Ovary (tissue), 9 donors: ENCODE data around the gene FITM1. TPM values are rescaled to one million over a fixed set of nuclear protein-coding genes. Genes with fewer than 3 reads are reported as not detected.
A peak's percentile ranks its signal among the peaks of the same experiment; 100 is the strongest.

Experiments used
- DNase-seq, 5 donors: peaks; one replicate each; pipeline ENCODE4 v3.0.0-alpha.2; 2019 to 2020
- H3K27ac ChIP-seq, 2 donors: fragments of 200-600 bp; one replicate each; pipeline versions ENCODE4 v1.5.1 to v1.8.0; 2019 to 2022
- H3K27me3 ChIP-seq: fragments of 200-600 bp; one replicate; pipeline ENCODE4 v1.8.0; 2022
- H3K36me3 ChIP-seq: fragments of 200-600 bp; sonication (generic); one replicate; pipeline ENCODE4 v1.5.1; 2019
- H3K4me1 ChIP-seq: one replicate; pipeline ENCODE4 v1.8.1; 2013; ENCODE audit warnings: mild to moderate bottlenecking, moderate library complexity; ENCODE audit not compliant: insufficient read depth
- H3K4me3 ChIP-seq: fragments of 200-600 bp; sonication (generic); one replicate; pipeline ENCODE4 v1.5.1; 2017
- H3K9me3 ChIP-seq, 2 donors: fragments of 200-600 bp in 1 of 2; sonication (generic) in 1 of 2; one replicate each; pipeline versions ENCODE4 v1.5.1 to v1.8.1; 2013 to 2019; ENCODE audit warnings: mild to moderate bottlenecking in 1 of 2, moderate library complexity in 1 of 2
- EP300 ChIP-seq: sonication (generic); formaldehyde crosslinking; IDR thresholded peaks from one replicate; pipeline ENCODE4 v1.6.1; 2017; ENCODE audit warnings: antibody characterized with exemption
- POLR2A ChIP-seq: fragments of 450-650 bp; IDR thresholded peaks from one replicate; pipeline ENCODE4 v1.6.1; 2017; ENCODE audit warnings: antibody characterized with exemption, mild to moderate bottlenecking, moderate library complexity
- WGBS, 3 donors: extraction: QIAGEN DNeasy Blood & Tissue Kit in 1 of 3; methylation state at CpG; one replicate each; pipeline versions ENCODE4 v1.1.5 to v1.1.7; 2013 to 2017; 5-methylcytosine and 5-hydroxymethylcytosine counted together
- intact Hi-C, 4 donors: fragments of 100-400 bp; cut with DNase I; formaldehyde crosslinking; loops; one replicate each; pipeline versions ENCODE4 v1.11.0 to v1.15.1; 2022 to 2023
- polyA plus RNA-seq, 2 donors: library from polyadenylated mRNA; stranded (reverse); fragments of 200-250 nt in 1 of 2; fragments of 350-450 nt in 1 of 2; fragmentation: Illumina TruSeq in 1 of 2; extraction: RNeasy Lipid Tissue Mini Kit (QIAGEN cat#74804) in 1 of 2; gene quantifications; one replicate each; pipeline ENCODE4 v1.2.3, GENCODE V29; 2013 to 2014
- total RNA-seq, 7 donors: library from RNA; depleted of rRNA in 2 of 7; stranded (reverse); fragments of >200 nt in 2 of 7; fragmentation: NEBNext Ultra II Directional in 3 of 7; extraction: Animal tissue kit (Norgen Biotek cat#: 25700) in 3 of 7; gene quantifications; one replicate each; pipeline versions ENCODE4 v1.1.0 to v1.2.4, GENCODE V29; 2016 to 2023
- TF ChIP-seq, protein P1 (sequence below), 3 donors: fragments of 450-650 bp in 2 of 3; fragments of 200-600 bp in 1 of 3; IDR thresholded peaks; one replicate each; pipeline versions ENCODE4 v1.5.1 to v1.8.0; 2016 to 2022; ENCODE audit warnings: antibody characterized with exemption in 3 of 3, mild to moderate bottlenecking in 1 of 3
- donor health status: DM: no; HTN: no; CAD: no; lungs with moderate emphysema.
- donor health status: DM: no; HTN: no; CAD: no.
- donor health status: Bipolar disorder and iron deficiency.
- donor health status: DM: yes; HTN: yes; CAD: no.
- donor health status: DM: no; HTN: no; CAD: no.
- donor health status: DM: yes; HTN: yes; CAD: no.

Gene FITM1
- total and polyA plus RNA-seq, 9 donors, result 0.57 to 1.2 (median 0.78) TPM; not detected in 3

GRCh38 chr14:24108336-24108874 is 22.1 kb upstream of the FITM1 start:
- H3K4me3 ChIP-seq, result no peak overlapping the region
- intact Hi-C loops, result loop anchor here in 2 of 4 donors (10.0 kb wide), 1 partner anchor 54 kb away; the partner anchor contains the start of gene CARMIL3 (in 2 of the 2)
- H3K9me3 ChIP-seq, result no peaks in the 10 kb centered on the region

GRCh38 chr14:24110060-24110459 is 20.4 kb upstream of the FITM1 start:
- no peaks in the 10 kb centered on the region for H3K9me3 ChIP-seq
- H3K27ac ChIP-seq, result no peak overlapping the region
- H3K36me3 ChIP-seq, result no peaks in the 10 kb centered on the region
- DNase-seq, result peak in 1 of 5 donors; percentile 9
- 86 to 88% (median 87%) methylated on average over 9 of the region's 9 CpGs for whole genome bisulfite sequencing, 3 donors
- TF ChIP-seq POLR2A (no peak), EP300 (no peak)
- TF ChIP-seq, protein P1, sequence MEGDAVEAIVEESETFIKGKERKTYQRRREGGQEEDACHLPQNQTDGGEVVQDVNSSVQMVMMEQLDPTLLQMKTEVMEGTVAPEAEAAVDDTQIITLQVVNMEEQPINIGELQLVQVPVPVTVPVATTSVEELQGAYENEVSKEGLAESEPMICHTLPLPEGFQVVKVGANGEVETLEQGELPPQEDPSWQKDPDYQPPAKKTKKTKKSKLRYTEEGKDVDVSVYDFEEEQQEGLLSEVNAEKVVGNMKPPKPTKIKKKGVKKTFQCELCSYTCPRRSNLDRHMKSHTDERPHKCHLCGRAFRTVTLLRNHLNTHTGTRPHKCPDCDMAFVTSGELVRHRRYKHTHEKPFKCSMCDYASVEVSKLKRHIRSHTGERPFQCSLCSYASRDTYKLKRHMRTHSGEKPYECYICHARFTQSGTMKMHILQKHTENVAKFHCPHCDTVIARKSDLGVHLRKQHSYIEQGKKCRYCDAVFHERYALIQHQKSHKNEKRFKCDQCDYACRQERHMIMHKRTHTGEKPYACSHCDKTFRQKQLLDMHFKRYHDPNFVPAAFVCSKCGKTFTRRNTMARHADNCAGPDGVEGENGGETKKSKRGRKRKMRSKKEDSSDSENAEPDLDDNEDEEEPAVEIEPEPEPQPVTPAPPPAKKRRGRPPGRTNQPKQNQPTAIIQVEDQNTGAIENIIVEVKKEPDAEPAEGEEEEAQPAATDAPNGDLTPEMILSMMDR (IDR thresholded peaks at IDR 0.05), result no peak
- intact Hi-C loops, result no loop called here
- no peak overlapping the region for H3K4me3 ChIP-seq
- no peaks in the 10 kb centered on the region for H3K4me1 ChIP-seq
- H3K27me3 ChIP-seq, result no peaks in the 10 kb centered on the region

More at GRCh38 chr14:24108336-24108874, 22.1 kb upstream of the FITM1 start:
- no peak for TF ChIP-seq POLR2A
- TF ChIP-seq, protein P1 (IDR thresholded peaks at IDR 0.05), result no peak
- TF ChIP-seq EP300, result no peak
- Histone ChIP-seq H3K27ac (no peak overlapping the region), H3K36me3 (no peaks in the 10 kb centered on the region), H3K4me1 (no peaks in the 10 kb centered on the region), H3K27me3 (no peaks in the 10 kb centered on the region)
- DNase-seq, result peak in 1 of 5 donors; percentile 7
- 44 to 51% (median 50%) methylated on average over 5 of the region's 5 CpGs for WGBS, 3 donors

DNA sequence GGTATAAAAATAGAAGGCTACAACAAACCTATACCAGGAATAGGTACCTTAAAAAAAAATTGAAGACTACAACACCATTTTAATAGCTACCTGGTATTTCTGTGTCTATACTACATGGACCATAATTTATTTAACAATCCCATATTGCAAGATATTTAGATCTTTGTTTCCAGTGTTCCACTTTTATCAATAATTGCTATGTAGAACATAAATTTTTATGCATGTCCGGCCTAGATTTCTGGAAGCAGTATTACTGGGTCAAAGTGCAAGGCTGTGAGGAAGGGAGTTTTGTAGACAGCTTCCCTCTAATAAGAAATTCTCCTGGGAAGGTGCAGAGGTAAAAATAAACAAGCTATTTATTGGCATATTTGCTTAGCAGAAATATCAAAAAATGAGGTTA is 19.9 kb upstream of the FITM1 start:
- H3K27me3 ChIP-seq, result no peaks in the 10 kb centered on the region
- H3K36me3 ChIP-seq, result no peaks in the 10 kb centered on the region
- no peaks in the 10 kb centered on the region for H3K9me3 ChIP-seq
- intact Hi-C loops, result no loop called here
- no peak for DNase-seq
- no peak overlapping the region for H3K4me3 ChIP-seq
- TF ChIP-seq POLR2A (no peak), EP300 (no peak)
- TF ChIP-seq, protein P1 (IDR thresholded peaks at IDR 0.05), result no peak
- whole genome bisulfite sequencing, 3 donors, result 25 to 46% (median 36%) methylated on average over 1 of the region's 1 CpG
- H3K27ac ChIP-seq, result no peak overlapping the region
- H3K4me1 ChIP-seq, result no peaks in the 10 kb centered on the region

DNA sequence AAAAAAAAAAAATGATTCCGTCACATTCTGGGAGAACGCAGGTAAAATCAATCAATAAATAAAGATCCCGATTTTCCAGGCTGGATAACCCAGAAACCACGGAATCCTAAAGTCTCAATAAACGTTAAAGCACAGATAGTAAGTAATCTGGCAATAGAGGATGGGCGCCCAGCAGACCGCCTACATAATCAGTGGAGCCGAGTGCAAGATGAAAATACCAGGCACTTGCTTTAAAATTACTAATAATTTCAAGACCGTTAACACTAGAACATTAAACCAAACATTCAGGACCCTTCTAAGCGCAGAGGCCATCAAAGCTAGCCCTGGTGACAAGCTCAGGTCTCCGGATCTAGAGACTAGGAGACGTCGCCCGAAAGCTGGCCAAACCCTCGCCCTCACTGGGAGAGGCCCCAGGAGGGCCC is 17.1 kb upstream of the FITM1 start:
- Histone ChIP-seq H3K27ac (peak overlapping the region; percentile 97 to 100), H3K9me3 (no peaks in the 10 kb centered on the region), H3K4me3 (peak overlapping the region; percentile 84), H3K27me3 (no peaks in the 10 kb centered on the region), H3K4me1 (peaks cover 6% of the 10 kb centered on the region), H3K36me3 (peaks cover 2% of the 10 kb centered on the region)
- WGBS, 3 donors, result 15 to 19% (median 18%) methylated on average over 15 of the region's 15 CpGs
- intact Hi-C loops, result no loop called here
- TF ChIP-seq EP300, result no peak
- no peak for TF ChIP-seq POLR2A
- TF ChIP-seq, protein P1 (IDR thresholded peaks at IDR 0.05), result no peak
- no peak for DNase-seq
